Measurements from ENCODE around the gene HEY2.

HEY2 gene

GRCh38 chr6:125753218-125753936, 3.9 kb downstream of the HEY2 start:
- H3K27ac ChIP-seq (ENCODE audit: low read depth, low read length) = no peak overlapping the region
- H3K4me3 ChIP-seq (ENCODE audit: low read depth, low read length) = no peak overlapping the region
- peaks cover 82% of the 10 kb centered on the region for H3K27me3 ChIP-seq (ENCODE audit: insufficient read depth, low read length)
- no peak overlapping the region for H2AFZ ChIP-seq (ENCODE audit: low read length, unreplicated experiment)
- H3K4me1 ChIP-seq (ENCODE audit: control insufficient read depth, insufficient read depth, low read length, unreplicated experiment) = peaks cover 7% of the 10 kb centered on the region
- H3K36me3 ChIP-seq (ENCODE audit: insufficient read depth, low read length) = no peaks in the 10 kb centered on the region
- H3K79me2 ChIP-seq (ENCODE audit: control insufficient read depth, insufficient read depth, low read length, unreplicated experiment) = no peaks in the 10 kb centered on the region

GRCh38 chr6:125753937-125754259, 4.5 kb downstream of the HEY2 start:
- Histone ChIP-seq H3K4me1 (ENCODE audit: control insufficient read depth, insufficient read depth, low read length, unreplicated experiment) (peaks cover 7% of the 10 kb centered on the region), H3K27me3 (ENCODE audit: insufficient read depth, low read length) (peaks cover 81% of the 10 kb centered on the region), H3K79me2 (ENCODE audit: control insufficient read depth, insufficient read depth, low read length, unreplicated experiment) (no peaks in the 10 kb centered on the region), H3K36me3 (ENCODE audit: insufficient read depth, low read length) (no peaks in the 10 kb centered on the region), H2AFZ (ENCODE audit: low read length, unreplicated experiment) (no peak overlapping the region), H3K27ac (ENCODE audit: low read depth, low read length) (no peak overlapping the region), H3K4me3 (ENCODE audit: low read depth, low read length) (no peak overlapping the region)

- Histone ChIP-seq H3K4me1 (ENCODE audit: control insufficient read depth, insufficient read depth, low read length, unreplicated experiment) (peaks cover 6% of the 10 kb centered on the region), H3K27ac (ENCODE audit: low read depth, low read length) (no peak overlapping the region), H3K36me3 (ENCODE audit: insufficient read depth, low read length) (no peaks in the 10 kb centered on the region), H3K27me3 (ENCODE audit: insufficient read depth, low read length) (peaks cover 78% of the 10 kb centered on the region), H3K79me2 (ENCODE audit: control insufficient read depth, insufficient read depth, low read length, unreplicated experiment) (no peaks in the 10 kb centered on the region), H2AFZ (ENCODE audit: low read length, unreplicated experiment) (no peak overlapping the region), H3K4me3 (ENCODE audit: low read depth, low read length) (no peak overlapping the region)
These were observed 5.1 kb downstream of the HEY2 start for GRCh38 chr6:125754566-125754965.

- H3K79me2 ChIP-seq (ENCODE audit: control insufficient read depth, insufficient read depth, low read length, unreplicated experiment) = no peaks in the 10 kb centered on the region
- peaks cover 73% of the 10 kb centered on the region for H3K27me3 ChIP-seq (ENCODE audit: insufficient read depth, low read length)
- H3K4me1 ChIP-seq (ENCODE audit: control insufficient read depth, insufficient read depth, low read length, unreplicated experiment) = no peaks in the 10 kb centered on the region
- H3K27ac ChIP-seq (ENCODE audit: low read depth, low read length) = no peak overlapping the region
- no peaks in the 10 kb centered on the region for H3K36me3 ChIP-seq (ENCODE audit: insufficient read depth, low read length)
- no peak overlapping the region for H2AFZ ChIP-seq (ENCODE audit: low read length, unreplicated experiment)
- H3K4me3 ChIP-seq (ENCODE audit: low read depth, low read length) = no peak overlapping the region
These were observed 9.9 kb downstream of the HEY2 start for GRCh38 chr6:125759184-125759902.

GRCh38 chr6:125759959-125760457, 10.6 kb downstream of the HEY2 start:
- no peak overlapping the region for H2AFZ ChIP-seq (ENCODE audit: low read length, unreplicated experiment)

GRCh38 chr6:125764121-125764671, 14.8 kb downstream of the HEY2 start:
- Histone ChIP-seq H2AFZ (ENCODE audit: low read length, unreplicated experiment) (no peak overlapping the region), H3K4me3 (ENCODE audit: low read depth, low read length) (no peak overlapping the region), H3K79me2 (ENCODE audit: control insufficient read depth, insufficient read depth, low read length, unreplicated experiment) (no peaks in the 10 kb centered on the region), H3K27ac (ENCODE audit: low read depth, low read length) (no peak overlapping the region), H3K4me1 (ENCODE audit: control insufficient read depth, insufficient read depth, low read length, unreplicated experiment) (no peaks in the 10 kb centered on the region), H3K36me3 (ENCODE audit: insufficient read depth, low read length) (no peaks in the 10 kb centered on the region), H3K27me3 (ENCODE audit: insufficient read depth, low read length) (peaks cover 56% of the 10 kb centered on the region)

More at GRCh38 chr6:125759959-125760457, 10.6 kb downstream of the HEY2 start:
- Histone ChIP-seq H3K27me3 (ENCODE audit: insufficient read depth, low read length) (peaks cover 73% of the 10 kb centered on the region), H3K36me3 (ENCODE audit: insufficient read depth, low read length) (no peaks in the 10 kb centered on the region), H3K4me1 (ENCODE audit: control insufficient read depth, insufficient read depth, low read length, unreplicated experiment) (no peaks in the 10 kb centered on the region), H3K27ac (ENCODE audit: low read depth, low read length) (no peak overlapping the region), H3K79me2 (ENCODE audit: control insufficient read depth, insufficient read depth, low read length, unreplicated experiment) (no peaks in the 10 kb centered on the region), H3K4me3 (ENCODE audit: low read depth, low read length) (no peak overlapping the region)

- H2AFZ ChIP-seq (ENCODE audit: low read length, unreplicated experiment) = no peak overlapping the region
- H3K27ac ChIP-seq (ENCODE audit: low read depth, low read length) = no peak overlapping the region
- H3K27me3 ChIP-seq (ENCODE audit: insufficient read depth, low read length) = peaks cover 44% of the 10 kb centered on the region
- no peaks in the 10 kb centered on the region for H3K36me3 ChIP-seq (ENCODE audit: insufficient read depth, low read length)
- no peaks in the 10 kb centered on the region for H3K79me2 ChIP-seq (ENCODE audit: control insufficient read depth, insufficient read depth, low read length, unreplicated experiment)
- no peak overlapping the region for H3K4me3 ChIP-seq (ENCODE audit: low read depth, low read length)
- no peaks in the 10 kb centered on the region for H3K4me1 ChIP-seq (ENCODE audit: control insufficient read depth, insufficient read depth, low read length, unreplicated experiment)
These were observed 16.5 kb downstream of the HEY2 start for GRCh38 chr6:125765944-125766343.

- no peak overlapping the region for H3K27ac ChIP-seq (ENCODE audit: low read depth, low read length)
- no peaks in the 10 kb centered on the region for H3K36me3 ChIP-seq (ENCODE audit: insufficient read depth, low read length)
- H3K27me3 ChIP-seq (ENCODE audit: insufficient read depth, low read length) = peaks cover 38% of the 10 kb centered on the region
- no peak overlapping the region for H3K4me3 ChIP-seq (ENCODE audit: low read depth, low read length)
- no peaks in the 10 kb centered on the region for H3K4me1 ChIP-seq (ENCODE audit: control insufficient read depth, insufficient read depth, low read length, unreplicated experiment)
- no peaks in the 10 kb centered on the region for H3K79me2 ChIP-seq (ENCODE audit: control insufficient read depth, insufficient read depth, low read length, unreplicated experiment)
- H2AFZ ChIP-seq (ENCODE audit: low read length, unreplicated experiment) = no peak overlapping the region
These were observed 17.2 kb downstream of the HEY2 start for GRCh38 chr6:125766641-125767040.

GRCh38 chr6:125769147-125769783, 19.8 kb downstream of the HEY2 start:
- Histone ChIP-seq H3K4me3 (ENCODE audit: low read depth, low read length) (no peak overlapping the region), H3K4me1 (ENCODE audit: control insufficient read depth, insufficient read depth, low read length, unreplicated experiment) (no peaks in the 10 kb centered on the region), H2AFZ (ENCODE audit: low read length, unreplicated experiment) (no peak overlapping the region), H3K27ac (ENCODE audit: low read depth, low read length) (no peak overlapping the region), H3K36me3 (ENCODE audit: insufficient read depth, low read length) (no peaks in the 10 kb centered on the region), H3K79me2 (ENCODE audit: control insufficient read depth, insufficient read depth, low read length, unreplicated experiment) (no peaks in the 10 kb centered on the region), H3K27me3 (ENCODE audit: insufficient read depth, low read length) (peaks cover 23% of the 10 kb centered on the region)

- Histone ChIP-seq H2AFZ (ENCODE audit: low read length, unreplicated experiment) (no peak overlapping the region), H3K4me3 (ENCODE audit: low read depth, low read length) (no peak overlapping the region), H3K4me1 (ENCODE audit: control insufficient read depth, insufficient read depth, low read length, unreplicated experiment) (no peaks in the 10 kb centered on the region), H3K79me2 (ENCODE audit: control insufficient read depth, insufficient read depth, low read length, unreplicated experiment) (no peaks in the 10 kb centered on the region), H3K27ac (ENCODE audit: low read depth, low read length) (no peak overlapping the region), H3K36me3 (ENCODE audit: insufficient read depth, low read length) (no peaks in the 10 kb centered on the region), H3K27me3 (ENCODE audit: insufficient read depth, low read length) (0 out of 2 replicates have a peak, but pooled peaks cover 5% of the 10 kb centered on the region)
These were observed 24.2 kb downstream of the HEY2 start for GRCh38 chr6:125773387-125774341.

Data from ACC112 (cell line).